OCI-LY3 (cell line): ENCODE measurements around the gene XRCC4.

Experiments used
- CTCF ChIP-seq: fragments of 200-600, 300-600 bp; sonication (generic); IDR thresholded peaks from 2 replicates; pipeline ENCODE4 v1.5.1; 2014; ENCODE audit warnings: antibody characterized with exemption, low read length, low read depth
- EZH2phosphoT487 ChIP-seq: fragments of 200-600 bp; shearing (Covaris generic); IDR thresholded peaks from 2 replicates; pipeline ENCODE4 v1.6.1; 2018; ENCODE audit warnings: antibody characterized with exemption, mixed run types, low read depth

GRCh38 chr5:83034036-83034435 is 43.3 kb upstream of the XRCC4 start:
- TF ChIP-seq CTCF: no peak
- no peak for TF ChIP-seq EZH2phosphoT487
